Suprapubic skin (tissue), 4 donors: Measurements from ENCODE around the gene CAMK2A. TPM values are rescaled to one million over a fixed set of nuclear protein-coding genes. Genes with fewer than 3 reads are reported as not detected.

ENCODE experiments used
- DNase-seq, 2 donors: peaks; one replicate each; pipeline ENCODE4 v3.0.0-alpha.2; 2019; ENCODE audit warnings: low spot score in 2 of 2
- H3K27ac ChIP-seq: fragments of 200-600 bp; sonication (generic); one replicate; pipeline ENCODE4 v1.5.1; 2019
- H3K27me3 ChIP-seq: fragments of 200-600 bp; sonication (generic); one replicate; pipeline ENCODE4 v1.5.1; 2019
- H3K36me3 ChIP-seq: fragments of 200-600 bp; sonication (generic); one replicate; pipeline ENCODE4 v1.5.1; 2019
- H3K4me1 ChIP-seq: fragments of 200-600 bp; sonication (generic); one replicate; pipeline ENCODE4 v1.5.1; 2019
- H3K4me3 ChIP-seq: fragments of 200-600 bp; sonication (generic); one replicate; pipeline ENCODE4 v1.5.1; 2019; ENCODE audit warnings: mild to moderate bottlenecking
- H3K9me3 ChIP-seq: fragments of 200-600 bp; sonication (generic); one replicate; pipeline ENCODE4 v1.5.1; 2019
- CTCF ChIP-seq, 2 donors: fragments of 200-600 bp in 1 of 2; fragments of 450-650 bp in 1 of 2; sonication (generic) in 1 of 2; IDR thresholded peaks; one replicate each; pipeline ENCODE4 v1.5.1; 2016 to 2019; ENCODE audit warnings: antibody characterized with exemption in 2 of 2, mild to moderate bottlenecking in 1 of 2, moderate library complexity in 1 of 2
- EP300 ChIP-seq: sonication (generic); formaldehyde crosslinking; IDR thresholded peaks from one replicate; pipeline ENCODE4 v1.6.1; 2017; ENCODE audit warnings: antibody characterized with exemption
- POLR2A ChIP-seq, 2 donors: fragments of 450-650 bp; IDR thresholded peaks; one replicate each; pipeline ENCODE4 v1.6.1; 2017; ENCODE audit warnings: antibody characterized with exemption in 2 of 2, mild to moderate bottlenecking in 2 of 2, moderate library complexity in 2 of 2
- POLR2AphosphoS5 ChIP-seq, 3 donors: sonication (generic); formaldehyde crosslinking; IDR thresholded peaks; one replicate each; pipeline ENCODE4 v1.6.1; 2017; ENCODE audit warnings: antibody characterized with exemption in 3 of 3
- WGBS: methylation state at CpG from one replicate; pipeline ENCODE4 v1.1.5; 2018; 5-methylcytosine and 5-hydroxymethylcytosine counted together
- total RNA-seq, 4 donors: library from RNA; depleted of rRNA; stranded (reverse); fragments of >200 nt; gene quantifications; one replicate each; pipeline ENCODE4 v1.1.0, GENCODE V29; 2016

Gene CAMK2A
- total RNA-seq, 4 donors from 2014 or later, result 0.26 to 0.64 TPM; not detected in 2

DNA sequence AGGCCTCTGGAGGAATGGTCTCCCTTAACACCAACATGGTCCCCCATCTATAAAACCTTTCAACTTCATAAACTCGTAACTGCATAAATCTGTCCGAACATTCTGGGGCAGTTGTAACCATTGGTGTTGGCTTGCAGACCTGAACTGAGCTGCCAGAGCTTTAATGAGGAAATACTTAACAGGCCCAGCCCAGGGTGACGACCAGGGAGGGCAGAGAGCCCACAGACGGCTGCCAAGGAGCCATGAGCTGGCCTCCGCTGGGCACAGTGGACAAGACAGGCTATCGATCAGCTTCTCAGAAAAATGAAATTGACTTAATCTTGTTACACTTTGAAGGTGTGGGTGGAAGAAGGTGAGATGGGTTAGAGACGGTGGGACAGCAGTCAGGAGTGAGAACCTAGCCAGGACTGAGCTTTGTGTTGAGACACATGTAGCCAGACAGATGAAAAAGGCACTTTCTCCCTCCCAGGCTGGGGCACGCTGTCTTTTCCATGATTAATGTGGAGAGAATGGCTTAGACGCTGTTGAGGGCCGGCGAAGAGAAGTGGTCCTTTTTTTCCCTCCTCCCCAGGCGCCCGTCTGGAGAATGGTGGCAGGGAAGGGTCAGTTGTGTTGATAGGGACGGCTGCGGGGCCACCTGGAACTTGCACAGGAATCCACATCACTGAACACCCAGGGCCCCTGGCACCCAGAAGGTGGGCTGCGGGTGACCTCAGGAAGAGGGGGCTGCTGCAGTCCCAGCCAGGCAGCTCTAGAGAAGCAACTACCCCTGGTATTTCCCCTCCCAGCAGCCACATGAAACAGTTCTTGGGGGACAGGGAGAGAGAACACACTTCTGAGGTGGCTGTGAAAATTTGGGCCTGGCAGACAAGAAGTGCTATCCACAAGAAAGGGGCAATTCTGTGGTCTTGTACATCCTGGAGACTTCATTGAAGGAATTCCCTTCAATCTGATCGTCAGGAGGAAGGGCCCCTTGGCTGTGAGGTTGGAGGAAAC is 40.6 kb upstream of the CAMK2A start:
- no peaks in the 10 kb centered on the region for H3K36me3 ChIP-seq
- no peaks in the 10 kb centered on the region for H3K27me3 ChIP-seq
- no peak for TF ChIP-seq EP300
- H3K27ac ChIP-seq, result no peak overlapping the region
- DNase-seq, result no peak
- WGBS, result 71% methylated on average over 17 of the region's 17 CpGs
- H3K4me3 ChIP-seq, result no peak overlapping the region
- no peaks in the 10 kb centered on the region for H3K4me1 ChIP-seq
- no peaks in the 10 kb centered on the region for H3K9me3 ChIP-seq

- H3K36me3 ChIP-seq, result no peaks in the 10 kb centered on the region
- no peak overlapping the region for H3K27ac ChIP-seq
- DNase-seq, result no peak
- TF ChIP-seq EP300 (no peak), POLR2A (IDR thresholded peaks at IDR 0.05) (no peak), POLR2AphosphoS5 (IDR thresholded peaks at IDR 0.05) (no peak), CTCF (IDR thresholded peaks at IDR 0.05) (no peak)
- H3K9me3 ChIP-seq, result no peaks in the 10 kb centered on the region
- WGBS, result 53% methylated on average over 2 of the region's 2 CpGs
- no peaks in the 10 kb centered on the region for H3K27me3 ChIP-seq
- H3K4me3 ChIP-seq, result no peak overlapping the region
- H3K4me1 ChIP-seq, result no peaks in the 10 kb centered on the region
These were observed 39.5 kb upstream of the CAMK2A start for GRCh38 chr5:150329038-150329437.

DNA sequence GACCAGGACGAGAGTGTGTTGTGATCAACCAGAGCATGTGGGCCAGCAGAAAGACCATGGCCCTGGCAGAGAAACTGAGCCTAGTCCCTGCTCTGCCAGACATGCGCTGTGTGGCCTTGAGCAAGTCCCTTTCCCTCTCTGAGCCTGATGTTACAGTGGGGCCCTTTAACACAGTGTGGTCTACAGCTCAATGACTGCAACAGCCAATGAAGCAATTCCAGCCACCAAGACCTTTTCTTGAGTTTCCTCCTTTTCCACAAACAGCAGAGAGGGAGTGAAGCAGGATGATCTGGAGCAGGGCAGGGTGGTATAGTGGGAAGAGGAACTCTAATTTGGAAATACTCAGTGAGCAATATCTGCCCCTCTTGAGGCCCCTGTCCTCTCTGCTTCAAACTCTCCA is 38.9 kb upstream of the CAMK2A start:
- Histone ChIP-seq H3K4me3 (no peak overlapping the region), H3K36me3 (no peaks in the 10 kb centered on the region), H3K27me3 (no peaks in the 10 kb centered on the region), H3K9me3 (no peaks in the 10 kb centered on the region), H3K27ac (no peak overlapping the region), H3K4me1 (no peaks in the 10 kb centered on the region)
- TF ChIP-seq CTCF (IDR thresholded peaks at IDR 0.05), result no peak
- no peak for TF ChIP-seq POLR2A (IDR thresholded peaks at IDR 0.05)
- TF ChIP-seq POLR2AphosphoS5 (IDR thresholded peaks at IDR 0.05), result no peak
- no peak for TF ChIP-seq EP300
- WGBS, result 100% methylated on average over 2 of the region's 2 CpGs
- no peak for DNase-seq

DNA sequence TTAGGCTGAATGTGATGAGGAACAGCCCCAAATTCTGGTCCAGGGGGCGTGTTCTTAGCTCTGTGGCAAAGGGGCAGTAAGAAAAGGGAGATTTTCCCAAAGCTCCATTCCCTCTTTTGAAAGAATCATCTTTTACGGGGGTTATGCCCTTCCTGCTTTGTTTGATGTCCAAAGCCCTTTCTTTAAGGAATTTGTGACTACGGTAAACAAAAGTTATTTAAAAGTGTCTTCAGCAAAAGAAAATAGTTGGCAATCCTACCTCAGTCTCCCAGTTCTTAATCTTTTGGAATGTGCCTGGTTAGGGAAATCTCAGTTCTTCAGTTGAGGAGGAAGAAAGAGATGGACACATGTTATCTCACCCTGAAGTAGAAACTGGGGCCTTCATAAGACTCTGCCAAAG is 37.6 kb upstream of the CAMK2A start:
- Histone ChIP-seq H3K4me1 (no peaks in the 10 kb centered on the region), H3K9me3 (no peaks in the 10 kb centered on the region), H3K27me3 (no peaks in the 10 kb centered on the region), H3K27ac (no peak overlapping the region), H3K36me3 (no peaks in the 10 kb centered on the region), H3K4me3 (no peak overlapping the region)
- WGBS, result 79% methylated on average over 3 of the region's 3 CpGs
- no peak for DNase-seq
- no peak for TF ChIP-seq POLR2A (IDR thresholded peaks at IDR 0.05)
- no peak for TF ChIP-seq CTCF (IDR thresholded peaks at IDR 0.05)
- no peak for TF ChIP-seq POLR2AphosphoS5 (IDR thresholded peaks at IDR 0.05)
- TF ChIP-seq EP300, result no peak

DNA sequence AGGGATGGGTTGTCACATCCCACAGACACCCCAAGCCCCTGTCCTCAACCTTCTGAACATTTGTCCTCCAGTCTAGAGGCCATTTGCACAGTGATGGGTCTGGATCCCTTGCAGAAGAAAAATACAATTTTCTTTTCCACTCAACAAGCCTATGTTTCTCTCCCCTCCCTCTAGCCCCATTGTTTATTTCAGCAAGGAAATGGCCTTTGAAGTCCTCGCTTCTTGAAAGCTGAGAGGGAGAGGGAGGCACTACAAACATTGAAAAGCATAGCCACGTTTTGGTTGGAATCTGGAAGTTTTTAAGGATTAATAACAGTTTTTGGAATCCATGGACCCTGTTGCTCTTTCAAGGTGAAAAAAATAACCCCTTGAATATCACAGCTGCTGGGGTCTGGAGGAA is 37.1 kb upstream of the CAMK2A start:
- DNase-seq, result no peak
- Histone ChIP-seq H3K27ac (no peak overlapping the region), H3K4me3 (no peak overlapping the region), H3K4me1 (no peaks in the 10 kb centered on the region), H3K27me3 (no peaks in the 10 kb centered on the region), H3K9me3 (no peaks in the 10 kb centered on the region), H3K36me3 (no peaks in the 10 kb centered on the region)
- no peak for TF ChIP-seq CTCF (IDR thresholded peaks at IDR 0.05)
- WGBS, result 48% methylated on average over 2 of the region's 2 CpGs
